Inflammatory macrophage treated with lipopolysaccharide for 4 hours (primary cell): ENCODE results near the gene ZFYVE28.

Experiments used
- DNase-seq: peaks from one replicate; pipeline ENCODE4 v3.0.0-alpha.2; 2020

Gene ZFYVE28

GRCh38 chr4:2266821-2267220 lies 151.6 kb downstream of the ZFYVE28 start:
- no peak for DNase-seq

GRCh38 chr4:2266181-2266580 lies 152.3 kb downstream of the ZFYVE28 start:
- DNase-seq: no peak

- DNase-seq: no peak
Measured at GRCh38 chr4:2265113-2266110, 153.0 kb downstream of the ZFYVE28 start.

DNA sequence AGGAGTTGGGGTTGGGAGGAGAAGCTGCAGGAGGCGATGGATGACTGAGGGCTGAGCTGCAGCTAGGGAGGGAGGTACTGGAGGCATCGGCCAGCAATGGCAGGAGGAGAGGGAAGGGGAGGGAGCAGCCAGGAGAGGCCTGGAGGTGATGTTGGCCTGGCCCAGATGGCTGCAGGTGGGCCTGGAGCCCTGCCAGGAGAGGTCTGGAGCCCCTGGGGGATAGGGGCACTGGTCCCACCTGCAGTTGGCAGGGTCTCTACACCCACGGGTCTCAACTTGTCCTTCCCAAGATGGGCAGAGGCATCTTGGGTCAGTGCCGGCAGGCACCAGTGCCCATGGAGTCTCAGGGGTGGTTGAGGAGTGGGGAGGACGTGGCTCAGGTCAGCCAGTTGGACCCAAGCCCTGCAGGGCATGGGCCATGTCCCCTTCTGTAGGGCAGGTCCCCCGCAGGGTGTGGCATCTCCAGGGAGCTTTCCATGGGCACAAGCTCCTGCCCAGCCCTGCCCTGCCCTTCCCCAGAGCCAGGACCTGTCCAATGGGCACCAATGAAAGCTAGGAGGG lies 153.9 kb downstream of the ZFYVE28 start:
- DNase-seq: no peak

DNA sequence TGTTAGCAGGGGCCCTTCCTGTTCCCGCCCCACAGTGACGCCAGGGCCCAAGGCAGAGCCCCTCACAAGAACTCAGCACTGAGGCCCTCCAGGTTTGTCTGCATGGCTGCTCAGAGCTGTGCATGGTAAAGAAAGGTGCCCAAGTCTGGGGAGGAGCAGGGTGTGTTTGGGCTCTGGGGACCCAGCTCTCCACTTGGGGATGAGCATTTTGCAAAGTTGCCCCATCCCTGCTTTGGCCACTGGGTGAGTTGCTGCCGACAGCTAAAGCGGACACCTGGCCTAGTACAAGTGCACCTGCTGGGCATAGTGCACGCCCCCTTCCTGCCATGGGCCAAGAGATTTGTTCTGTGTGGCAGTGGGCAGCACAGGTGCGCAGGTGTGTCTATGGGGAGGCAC lies 154.5 kb downstream of the ZFYVE28 start:
- no peak for DNase-seq

- DNase-seq: no peak
Measured at GRCh38 chr4:2262944-2263250, 155.5 kb downstream of the ZFYVE28 start.

DNA sequence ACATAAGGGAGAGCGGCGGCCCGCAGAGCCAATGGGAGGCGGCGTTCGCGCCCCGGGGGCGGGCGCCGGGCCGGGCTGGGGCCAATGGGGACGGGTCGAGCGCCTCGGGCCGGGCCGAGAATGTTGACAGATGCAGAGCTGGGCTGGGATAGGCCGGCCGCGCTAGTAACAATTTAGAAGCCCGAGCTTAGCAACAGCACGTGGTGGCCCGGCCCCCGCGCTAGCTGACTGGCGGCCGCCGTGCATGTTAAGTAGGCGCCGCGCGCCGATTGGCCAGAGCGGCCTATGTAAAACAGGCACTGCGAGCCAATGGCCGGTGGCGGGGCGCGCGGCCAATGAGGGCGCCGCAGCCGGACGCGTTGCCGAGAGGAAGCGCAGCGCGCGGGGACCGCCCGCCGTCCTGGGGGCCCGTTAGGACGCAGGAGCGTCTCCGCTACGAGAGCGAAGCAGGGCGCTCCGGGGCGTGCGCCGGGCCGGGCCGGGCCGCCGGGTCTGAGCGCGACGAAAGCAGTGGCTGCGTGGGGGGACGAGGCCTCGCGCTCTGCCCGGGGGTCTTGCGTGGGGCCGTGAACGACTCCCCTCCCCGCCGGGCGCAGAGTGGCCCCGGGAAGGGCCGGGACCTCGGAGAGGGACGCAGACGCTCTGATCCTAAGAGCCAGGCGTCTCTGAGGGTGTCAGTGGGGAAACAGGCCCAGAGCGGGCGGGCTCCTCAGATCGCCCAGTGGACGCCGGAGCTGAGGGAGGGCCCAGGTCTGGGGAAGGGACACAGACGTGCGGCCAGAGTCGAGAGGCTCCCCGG lies 156.1 kb downstream of the ZFYVE28 start:
- DNase-seq: peak; percentile 100

GRCh38 chr4:2261853-2262144 lies 156.6 kb downstream of the ZFYVE28 start, which contains the start of gene MXD4:
MXD4 (minus strand) TSS chr4:2262109; CDS start chr4:2261980, 129 bp downstream.
- DNase-seq: no peak

DNA sequence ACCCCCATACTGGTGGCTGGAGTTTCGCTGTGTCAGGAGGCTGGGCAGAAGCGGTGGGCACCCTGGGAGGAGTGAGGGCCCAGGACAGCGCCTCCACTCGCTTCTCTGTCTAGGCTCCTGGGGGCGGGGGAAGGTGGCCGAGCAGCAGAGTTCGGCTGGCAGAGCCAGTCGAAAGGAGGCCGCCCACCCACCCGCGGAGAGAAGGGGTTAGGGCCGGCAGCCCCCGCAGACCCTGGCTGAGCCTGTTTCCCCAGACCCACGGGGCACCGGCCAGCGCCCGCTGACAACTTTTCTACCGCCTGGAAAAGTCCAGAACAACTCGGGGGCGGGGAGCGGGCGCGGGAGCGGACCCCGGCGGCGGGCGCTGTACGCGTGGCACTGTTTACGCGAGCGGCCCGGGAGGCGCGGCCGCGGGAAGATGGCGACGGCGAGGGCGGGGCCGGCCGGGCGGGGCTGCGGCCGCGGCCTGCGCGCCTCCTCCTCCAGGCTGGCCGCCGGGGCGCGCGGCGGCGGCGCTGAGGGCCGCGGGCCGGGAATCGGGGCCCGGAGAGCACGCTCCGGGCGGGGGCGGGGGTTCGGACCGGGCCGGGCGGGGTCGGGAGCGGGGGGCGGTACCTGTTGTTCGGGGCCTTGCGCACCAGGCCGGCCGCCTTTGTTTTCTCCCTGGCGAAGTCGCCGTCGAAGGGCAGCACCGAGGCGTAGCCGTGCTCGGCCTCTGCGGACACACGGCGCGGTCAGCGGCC lies 157.2 kb downstream of the ZFYVE28 start:
- DNase-seq: peak; percentile 57

DNA sequence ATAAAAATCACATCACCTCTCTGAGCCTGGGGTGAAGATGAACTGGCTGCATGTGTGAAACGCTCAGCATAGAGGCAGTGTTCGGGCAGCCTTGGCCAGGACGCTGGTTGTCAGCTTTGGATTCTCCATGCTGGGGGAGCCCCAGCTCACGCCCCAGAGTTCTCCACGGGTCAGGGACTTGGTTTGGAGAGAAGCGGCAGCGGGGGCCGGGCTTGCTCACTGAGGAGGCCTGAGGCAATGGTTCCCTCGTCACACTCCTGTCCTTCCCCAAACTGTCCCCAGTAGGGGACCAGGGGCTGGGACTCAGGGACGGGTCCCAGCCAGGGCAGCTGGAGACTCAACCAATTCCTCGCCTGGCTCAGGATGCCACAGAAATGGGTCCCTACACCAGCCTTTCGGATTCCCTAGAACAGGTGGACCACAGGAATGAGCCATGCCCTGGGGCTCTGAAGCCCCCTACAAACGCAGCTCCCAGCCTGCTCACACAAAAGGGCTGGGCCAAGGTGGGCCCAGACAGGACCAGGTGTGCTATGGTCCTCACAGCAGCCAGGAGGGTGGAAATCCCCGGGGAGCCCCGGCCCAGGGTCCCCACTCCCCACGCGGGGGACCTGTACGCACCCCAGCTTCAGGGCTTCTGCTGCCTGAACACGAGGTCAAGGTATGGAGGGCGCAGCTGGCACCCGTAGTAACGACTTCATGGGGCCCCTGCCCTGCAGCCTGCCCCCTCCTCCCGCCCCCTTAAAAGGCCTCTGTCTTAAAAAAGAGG lies 157.9 kb downstream of the ZFYVE28 start:
- DNase-seq: no peak

GRCh38 chr4:2259541-2260343 lies 158.7 kb downstream of the ZFYVE28 start:
- no peak for DNase-seq

- DNase-seq: no peak
Measured at GRCh38 chr4:2259036-2259540, 159.4 kb downstream of the ZFYVE28 start.

DNA sequence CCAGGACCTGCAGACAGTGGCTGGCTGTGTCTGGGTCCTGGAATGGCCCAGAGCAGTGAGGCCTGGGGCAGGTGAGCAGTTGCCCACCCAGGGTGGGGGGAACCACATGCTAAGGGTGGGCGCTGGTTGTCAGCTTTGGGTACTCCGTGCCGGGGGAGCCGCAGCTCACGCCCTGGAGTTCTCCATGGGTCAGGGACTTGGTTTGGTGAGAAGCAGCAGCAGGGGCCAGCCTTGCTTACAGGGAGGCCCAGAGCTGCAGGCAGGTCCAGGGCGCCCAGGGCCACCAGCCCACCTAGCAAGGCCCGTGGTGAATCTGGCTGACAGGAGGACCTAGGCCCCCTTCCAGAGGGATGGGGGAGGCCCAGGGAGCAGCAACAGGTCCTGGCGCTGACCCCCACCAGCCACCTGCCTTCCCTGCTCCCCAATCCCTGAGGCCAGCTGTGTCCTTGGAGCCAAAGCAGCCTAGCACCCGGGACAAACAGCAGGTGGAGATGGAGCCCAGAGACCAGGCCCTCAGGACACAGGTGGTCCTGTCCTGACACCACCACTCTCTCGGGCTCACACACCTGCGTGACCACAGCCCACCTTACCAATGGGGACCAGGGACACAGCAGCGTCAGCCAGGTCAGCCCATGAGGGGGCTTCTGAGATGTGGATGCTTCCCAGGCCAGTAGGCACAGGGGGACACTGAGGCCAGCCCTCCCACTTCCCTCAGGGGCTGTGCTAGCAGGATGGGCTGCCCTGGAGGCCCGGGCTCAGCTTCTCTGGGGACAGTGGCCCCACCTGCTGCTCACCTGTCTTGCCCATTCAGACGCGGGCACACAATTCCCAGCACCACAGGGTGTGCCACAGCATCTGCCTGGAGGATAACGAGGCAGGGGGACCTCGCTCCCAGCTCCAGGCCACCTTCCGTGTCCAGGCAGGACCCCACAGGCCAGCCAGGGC lies 160.1 kb downstream of the ZFYVE28 start:
- no peak for DNase-seq

GRCh38 chr4:2257361-2258081 lies 160.9 kb downstream of the ZFYVE28 start:
- DNase-seq: no peak

- DNase-seq: no peak
Measured at GRCh38 chr4:2256781-2257191, 161.7 kb downstream of the ZFYVE28 start.

GRCh38 chr4:2256156-2256731 lies 162.2 kb downstream of the ZFYVE28 start:
- DNase-seq: no peak

DNA sequence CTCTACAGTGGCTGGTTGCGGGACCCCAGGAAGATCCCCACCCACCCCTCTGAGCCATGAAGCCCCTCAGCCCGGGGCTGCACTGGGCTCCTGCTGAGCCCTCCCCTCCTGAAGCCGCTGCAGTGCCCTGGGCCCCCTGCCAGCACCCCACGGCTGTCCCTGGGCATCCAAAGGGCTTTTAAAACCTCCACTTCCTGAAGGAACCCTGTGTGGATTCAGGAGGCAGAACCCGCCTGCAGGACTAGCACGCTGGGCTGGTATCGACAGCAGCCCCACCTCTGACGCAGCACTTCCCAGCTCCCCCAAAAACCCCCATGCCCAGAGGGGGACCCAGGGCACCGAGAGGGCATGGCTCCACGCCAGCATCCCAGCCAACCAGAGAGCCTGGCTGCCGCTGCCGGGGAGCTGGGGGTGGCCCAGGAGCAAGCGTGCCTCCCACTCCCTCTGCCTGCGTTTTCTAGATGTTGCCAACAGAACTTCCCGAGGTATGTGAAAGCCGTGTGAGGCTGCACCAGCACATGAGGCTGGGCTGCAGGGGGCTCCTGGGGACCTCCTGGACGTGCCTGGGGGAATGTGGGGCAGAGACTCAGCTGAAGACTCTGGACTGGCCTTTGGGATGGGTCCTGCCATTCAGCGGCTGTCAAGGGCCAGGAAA lies 162.8 kb downstream of the ZFYVE28 start:
- no peak for DNase-seq
